ENCODE results near the gene OTUD5.
"Not testable (repeated sequence)": the region's sequence is repeated elsewhere in the genome, so short reads cannot be mapped to it uniquely, and the experiment has no call there.

Gene OTUD5

GRCh38 chrX:48957477-48957826, at the start of gene OTUD5:
Gene OTUD5 (minus strand): TSS chrX:48957607. CDS start chrX:48957570, 37 bp downstream.
- DNase-seq, result peak; percentile 84 to 85

GRCh38 chrX:49003696-49004095, 46.3 kb upstream of the OTUD5 start:
- DNase-seq, result no peak

GRCh38 chrX:49002091-49002935, 44.9 kb upstream of the OTUD5 start, which contains the start of gene GRIPAP1:
Gene GRIPAP1 (minus strand): TSS chrX:49002264. CDS start chrX:49002229, 35 bp downstream.
- peak; percentile 92 to 93 for DNase-seq

- DNase-seq, result peak; percentile 79
Observed at GRCh38 chrX:49001521-49002090, 44.2 kb upstream of the OTUD5 start.

- no peak for DNase-seq
Observed at GRCh38 chrX:49000636-49001035, 43.2 kb upstream of the OTUD5 start.

- no peak for DNase-seq
Observed at GRCh38 chrX:48999030-48999429, 41.6 kb upstream of the OTUD5 start.

GRCh38 chrX:48998391-48998790, 41.0 kb upstream of the OTUD5 start:
- no peak for DNase-seq

GRCh38 chrX:48997865-48998264, 40.5 kb upstream of the OTUD5 start:
- DNase-seq, result no peak

GRCh38 chrX:48997455-48997854, 40.0 kb upstream of the OTUD5 start:
- no peak for DNase-seq

GRCh38 chrX:48996969-48997368, 39.6 kb upstream of the OTUD5 start:
- no peak for DNase-seq

- no peak for DNase-seq
Observed at GRCh38 chrX:48992341-48992740, 34.9 kb upstream of the OTUD5 start.

- DNase-seq, result no peak
Observed at GRCh38 chrX:48989483-48989882, 32.1 kb upstream of the OTUD5 start.

- DNase-seq, result no peak
Observed at GRCh38 chrX:48983896-48984295, 26.5 kb upstream of the OTUD5 start.

GRCh38 chrX:48983081-48983480, 25.7 kb upstream of the OTUD5 start:
- no peak for DNase-seq

- DNase-seq, result no peak
Observed at GRCh38 chrX:48981178-48981577, 23.8 kb upstream of the OTUD5 start.

GRCh38 chrX:48980341-48980740, 22.9 kb upstream of the OTUD5 start:
- DNase-seq, result not testable (repeated sequence)

- no peak for DNase-seq
Observed at GRCh38 chrX:48978226-48978625, 20.8 kb upstream of the OTUD5 start.

GRCh38 chrX:48976086-48976485, 18.7 kb upstream of the OTUD5 start:
- DNase-seq, result no peak

- DNase-seq, result no peak
Observed at GRCh38 chrX:48975541-48975940, 18.1 kb upstream of the OTUD5 start.

- no peak for DNase-seq
Observed at GRCh38 chrX:48975041-48975440, 17.6 kb upstream of the OTUD5 start.

GRCh38 chrX:48974574-48974973, 17.2 kb upstream of the OTUD5 start:
- DNase-seq, result no peak

- no peak for DNase-seq
Observed at GRCh38 chrX:48974033-48974432, 16.6 kb upstream of the OTUD5 start.

GRCh38 chrX:48972220-48973164, 15.1 kb upstream of the OTUD5 start:
- peak; percentile 41 for DNase-seq

Measured in CD4-positive, alpha-beta T cell treated with Interleukin-4 for 1 hour (primary cell).